ENCODE data around the gene PHRF1.

Gene PHRF1

DNA sequence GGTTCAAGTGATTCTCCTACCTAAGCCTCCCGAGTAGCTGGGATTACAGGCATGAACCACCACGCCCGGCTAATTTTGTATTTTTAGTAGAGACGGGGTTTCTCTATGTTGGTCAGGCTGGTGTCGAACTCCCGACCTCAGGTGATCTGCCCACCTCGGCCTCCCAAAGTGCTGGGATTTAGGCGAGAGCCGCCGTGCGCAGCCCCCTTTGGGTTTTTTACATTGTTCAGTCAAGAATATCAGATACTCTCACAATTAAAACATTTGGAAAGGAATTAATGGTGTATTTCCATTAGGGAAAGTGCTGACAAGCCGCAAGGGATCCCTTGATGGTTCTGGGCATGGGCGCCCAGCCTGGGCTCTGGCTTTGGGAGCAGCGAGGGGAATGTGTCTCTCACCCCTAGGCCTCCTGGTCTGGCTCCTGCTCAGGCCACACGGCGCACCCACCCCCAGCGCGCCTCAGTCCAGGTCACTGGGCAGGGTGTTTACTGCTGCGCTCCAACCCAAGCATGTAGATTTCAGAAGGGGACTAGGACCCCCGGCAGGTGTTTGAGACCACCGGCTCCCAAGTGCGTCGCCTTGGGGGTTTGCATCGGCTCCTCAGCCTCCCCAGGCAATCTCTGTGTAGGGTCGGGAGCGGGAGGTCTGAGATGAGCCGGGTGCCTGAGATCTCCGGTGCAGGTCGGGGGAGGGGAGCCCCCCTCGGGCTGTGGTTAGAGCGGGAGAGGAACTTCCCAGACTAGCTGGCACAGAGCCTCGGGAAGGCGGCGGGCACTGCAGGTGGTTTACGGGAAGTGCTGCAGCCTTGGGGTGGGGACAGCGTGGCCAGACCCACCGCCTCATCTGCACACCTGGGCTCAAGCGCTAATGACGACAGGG is 40.3 kb downstream of the PHRF1 start:
- DNase-seq (ENCODE audit: low read depth): no peak

DNA sequence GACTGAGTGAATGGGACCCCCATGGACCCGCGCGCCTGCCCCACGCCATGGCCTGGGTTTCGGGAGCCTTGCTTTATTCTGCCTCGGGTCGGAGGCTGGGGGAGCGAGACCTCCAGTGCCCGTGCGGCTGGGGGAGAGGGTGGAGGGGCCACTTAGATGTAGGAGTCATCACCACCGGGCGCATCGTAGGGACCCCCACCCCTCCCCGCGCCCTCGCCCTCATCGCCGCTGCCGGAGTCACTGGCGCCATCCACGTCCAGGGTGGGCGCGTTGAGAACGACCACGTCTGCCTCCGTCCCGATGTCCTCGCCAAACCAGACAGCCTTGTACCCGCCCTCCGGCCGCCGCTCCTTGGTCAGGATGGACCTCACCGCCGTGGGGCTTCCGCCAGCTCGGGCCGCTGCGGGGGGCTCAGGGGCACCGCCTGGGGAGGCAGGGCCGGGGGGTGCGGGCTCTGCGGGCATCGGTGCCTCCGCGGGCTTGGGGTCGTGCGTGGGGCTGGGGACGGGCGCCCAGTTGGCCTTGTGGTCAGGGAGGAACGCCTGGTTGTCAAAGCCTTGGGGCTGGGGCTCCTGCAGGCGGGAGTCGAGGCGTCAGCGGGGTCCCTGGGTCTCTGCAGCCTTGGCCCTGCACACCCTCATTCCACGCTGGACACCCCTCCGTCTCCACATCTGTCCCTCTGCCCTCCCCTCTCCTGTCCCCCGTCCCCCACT is 41.1 kb downstream of the PHRF1 start:
- DNase-seq (ENCODE audit: low read depth): no peak

DNA sequence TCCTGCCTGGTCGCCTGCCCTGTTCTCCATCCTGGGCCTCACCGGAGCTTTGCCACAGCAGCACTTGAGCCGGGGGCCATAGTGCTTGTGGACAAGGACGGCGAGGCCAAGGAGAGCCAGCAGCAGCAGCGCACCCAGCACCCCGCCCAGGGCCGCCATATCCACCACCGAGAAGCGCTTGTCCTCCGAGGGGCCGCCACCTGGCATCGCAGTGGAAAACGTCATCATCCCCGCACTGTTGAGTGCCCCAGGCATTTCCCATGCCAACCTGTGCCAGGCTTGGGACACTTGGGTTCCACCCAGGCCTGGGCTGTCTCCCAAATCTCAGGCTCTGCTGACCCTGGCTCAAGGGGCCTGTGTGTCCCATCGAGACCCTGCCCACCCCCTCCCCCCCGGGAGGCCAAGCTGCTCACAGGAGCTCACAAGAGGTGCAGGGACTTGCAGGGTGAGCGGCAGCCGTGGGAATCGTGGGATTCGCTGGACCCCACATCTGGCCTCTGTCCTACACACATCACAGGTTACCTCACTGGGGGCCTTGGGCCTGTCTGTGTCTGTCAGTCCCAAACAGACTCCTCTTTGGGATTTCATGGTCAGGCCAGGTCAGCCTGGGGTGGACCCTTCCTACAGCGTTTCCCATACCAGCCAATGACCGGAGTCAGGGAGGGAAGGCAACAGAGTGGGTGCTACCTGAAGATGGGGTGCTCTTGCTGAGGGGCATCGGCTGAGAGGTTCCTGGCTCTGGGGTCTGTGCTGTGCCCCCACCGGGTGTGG is 41.8 kb downstream of the PHRF1 start:
- DNase-seq (ENCODE audit: low read depth): no peak

DNA sequence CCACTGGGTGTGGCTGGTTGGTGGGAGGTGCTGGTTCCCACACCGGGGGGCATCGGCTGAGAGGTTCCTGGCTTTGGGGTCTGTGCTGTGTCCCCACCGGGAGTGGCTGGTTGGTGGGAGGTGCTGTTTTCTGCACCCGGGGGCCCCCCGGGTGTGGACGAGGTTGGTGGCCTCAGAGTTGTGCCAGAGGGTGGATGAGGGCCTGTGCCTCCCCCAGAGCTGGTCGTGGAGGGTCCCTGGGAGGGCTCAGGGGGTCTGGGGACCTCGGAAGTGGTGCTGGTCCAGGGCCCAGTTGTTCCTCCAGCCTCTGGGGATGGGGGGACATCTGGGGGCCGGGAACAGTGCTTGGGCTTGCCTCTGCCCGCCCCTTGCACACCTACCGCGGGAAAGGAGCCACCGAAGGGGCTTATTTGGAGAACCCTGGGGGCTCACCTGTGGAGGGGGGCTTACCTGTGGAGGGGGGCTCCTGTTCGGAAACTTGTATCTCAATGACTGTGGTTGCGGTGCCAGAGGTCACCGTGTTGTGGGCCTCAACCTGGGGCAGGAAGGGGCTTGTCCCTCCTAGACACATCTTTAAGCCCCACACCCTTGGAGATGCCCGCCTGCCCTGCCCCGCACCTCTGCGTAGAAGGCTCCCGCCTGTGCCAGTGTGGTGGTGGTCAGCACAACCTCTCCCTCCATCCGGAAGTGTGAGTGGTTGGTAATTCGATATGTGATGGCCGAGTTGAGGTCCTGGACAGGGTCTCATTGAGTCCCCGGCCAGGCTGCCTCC is 42.8 kb downstream of the PHRF1 start:
- DNase-seq (ENCODE audit: low read depth): no peak

DNA sequence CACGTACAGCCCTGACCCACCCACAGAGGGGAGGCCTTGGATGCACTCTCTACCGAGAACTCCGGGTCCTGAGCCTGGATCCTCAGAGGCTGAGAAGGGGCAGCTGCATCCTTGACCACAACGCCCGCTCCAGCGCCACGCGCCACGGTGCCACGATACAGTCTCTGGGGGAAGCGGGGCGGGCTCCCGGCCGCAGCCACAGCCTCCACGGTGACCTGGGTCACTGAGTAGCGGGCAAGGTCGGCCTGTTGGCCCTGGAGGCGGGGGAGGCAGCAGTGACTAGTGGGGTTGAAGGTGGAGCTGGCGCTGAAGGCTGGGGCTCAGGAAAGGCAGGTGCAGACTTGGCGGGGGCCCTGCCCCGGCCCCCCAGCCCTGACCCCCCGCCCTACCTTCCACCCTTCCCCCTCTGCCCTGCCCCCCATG is 43.4 kb downstream of the PHRF1 start:
- DNase-seq (ENCODE audit: low read depth): no peak

DNA sequence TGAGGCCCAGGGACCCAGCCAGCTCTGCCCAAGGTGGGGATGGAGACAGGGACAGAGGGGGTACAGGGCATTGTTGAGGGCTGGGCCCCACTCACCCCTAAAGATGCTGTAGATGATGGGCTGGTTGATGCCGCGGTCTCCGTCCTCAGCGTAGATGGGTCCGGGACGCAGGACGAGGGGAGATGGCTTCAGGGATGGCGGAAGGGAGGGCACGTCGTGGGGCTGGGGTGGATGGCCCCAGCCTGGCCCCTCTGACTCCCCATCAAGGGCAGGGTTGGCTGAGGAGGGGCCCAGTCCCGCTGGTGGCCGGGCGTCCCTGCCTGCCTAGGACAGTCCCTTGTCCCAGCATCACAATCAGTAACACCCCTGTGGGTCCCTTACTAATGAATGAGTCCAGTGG is 43.9 kb downstream of the PHRF1 start:
- no peak for DNase-seq (ENCODE audit: low read depth)

DNA sequence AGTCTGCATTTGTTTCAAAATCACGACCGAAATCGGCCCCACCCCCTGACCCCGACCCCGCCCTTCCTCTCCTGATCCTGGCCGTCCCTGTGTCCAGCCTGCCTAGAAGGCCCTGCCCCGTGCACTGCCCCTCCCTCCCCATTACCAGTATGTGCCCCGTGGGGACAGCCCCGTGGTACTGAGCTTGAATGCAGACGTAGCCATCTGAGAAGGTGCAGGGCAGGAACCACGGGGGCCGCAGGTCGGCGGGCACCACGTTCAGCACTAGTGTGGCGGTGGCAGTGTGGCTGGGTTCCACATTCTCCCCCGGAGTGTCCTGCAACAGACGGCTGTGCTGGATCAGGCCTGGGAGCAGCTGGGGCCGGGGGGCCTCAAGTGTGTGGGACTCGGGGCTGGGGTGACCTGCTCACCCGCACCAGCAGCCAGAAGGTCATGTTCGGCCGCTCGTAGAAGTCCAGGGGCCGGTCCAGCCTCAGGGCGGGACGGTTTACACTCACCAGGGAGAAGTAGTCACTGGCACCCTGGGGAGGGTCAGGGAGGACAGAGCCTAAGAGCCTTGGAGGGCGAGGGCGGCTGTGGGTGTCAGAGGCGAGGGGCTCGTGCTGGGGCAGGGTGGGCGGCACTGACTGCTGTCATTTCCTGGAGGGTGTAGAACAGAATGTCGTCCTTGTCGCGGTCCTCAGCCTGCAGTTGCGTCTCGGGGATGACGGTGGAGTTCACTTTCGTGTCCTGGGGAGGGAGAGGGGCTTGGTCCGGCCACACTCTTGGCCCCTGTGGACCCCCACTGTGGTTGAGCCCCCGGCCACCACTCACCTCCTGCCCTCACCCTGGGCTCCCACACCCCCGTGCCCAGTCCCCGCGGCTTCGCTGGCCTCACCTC is 44.9 kb downstream of the PHRF1 start:
- DNase-seq (ENCODE audit: low read depth): no peak

DNA sequence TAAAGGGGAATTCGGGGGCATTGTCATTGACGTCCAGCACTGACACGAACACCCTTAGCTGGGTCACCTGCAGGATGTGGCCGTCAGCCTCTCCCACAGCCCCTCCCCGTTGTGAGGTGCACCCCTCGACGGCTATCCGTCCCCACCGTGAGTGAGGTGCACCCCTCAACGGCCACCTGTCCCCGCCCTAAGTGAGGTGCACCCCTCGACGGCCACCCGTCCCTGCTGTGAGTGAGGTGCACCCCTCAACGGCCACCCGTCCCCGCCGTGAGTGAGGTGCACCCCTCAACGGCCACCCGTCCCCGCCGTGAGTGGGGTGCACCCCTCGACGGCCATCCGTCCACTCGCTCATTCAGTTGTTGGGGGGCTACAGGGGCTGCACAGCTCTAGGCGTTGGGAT is 45.6 kb downstream of the PHRF1 start:
- DNase-seq (ENCODE audit: low read depth): no peak

DNA sequence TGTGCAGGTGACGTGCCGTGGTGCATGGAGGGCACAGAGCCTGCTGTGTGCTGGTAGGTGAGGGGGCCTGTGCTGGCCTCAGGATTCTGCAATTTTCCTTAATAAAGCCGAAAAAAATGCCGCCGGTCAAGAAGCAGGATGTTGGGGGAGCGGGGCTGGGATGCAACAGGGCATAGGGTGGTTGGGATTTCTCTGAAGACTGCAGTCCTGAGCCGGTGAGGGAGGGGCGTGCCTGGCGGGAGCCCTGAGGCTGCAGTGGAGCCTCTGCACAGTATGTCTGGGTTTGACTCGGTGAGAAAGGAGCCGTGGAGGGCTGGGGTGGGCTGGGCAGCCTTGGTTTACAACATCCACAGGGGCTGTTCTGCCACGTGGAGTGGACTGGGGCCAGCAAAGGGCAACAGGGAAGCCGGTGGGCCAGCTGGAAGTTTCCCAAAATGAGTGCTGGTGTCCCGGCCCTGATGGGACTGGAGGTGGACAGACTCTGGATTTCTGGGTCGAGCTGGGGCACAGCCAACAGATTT is 47.1 kb downstream of the PHRF1 start:
- DNase-seq (ENCODE audit: low read depth): no peak

DNA sequence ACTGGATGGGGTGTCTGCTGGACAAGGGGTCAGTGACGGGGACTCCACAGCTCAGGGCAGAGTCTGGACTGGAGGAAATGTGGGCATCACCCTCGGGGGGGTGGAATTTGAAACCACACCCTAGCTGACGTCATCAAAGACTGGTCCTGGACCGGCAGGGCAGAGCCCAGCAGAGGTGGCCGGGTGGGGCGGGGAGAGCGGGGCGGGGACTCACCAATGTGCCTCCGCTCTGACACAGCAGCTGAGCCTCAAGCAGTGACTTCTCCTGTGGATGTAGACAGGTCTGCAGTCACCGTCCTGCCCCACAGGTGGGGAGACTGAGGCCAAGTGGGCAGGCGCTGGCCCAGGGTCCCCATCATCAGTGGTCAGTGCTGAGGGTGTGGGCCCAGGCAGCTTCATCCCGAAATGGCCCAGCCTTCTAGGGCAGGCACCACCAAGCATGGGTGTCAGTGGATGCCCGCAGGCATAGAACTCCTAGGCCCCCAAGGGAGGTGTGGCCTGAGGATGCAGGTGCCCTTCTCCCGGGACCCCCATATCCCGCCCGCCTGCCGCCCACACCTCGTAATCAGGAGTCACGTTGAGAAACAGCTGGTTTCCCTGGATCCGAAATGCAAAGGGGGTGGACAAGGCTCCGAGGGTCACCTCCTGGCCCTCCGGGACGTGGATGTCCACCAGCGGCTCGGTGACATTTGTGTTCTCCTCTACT is 47.9 kb downstream of the PHRF1 start:
- DNase-seq (ENCODE audit: low read depth): no peak

DNA sequence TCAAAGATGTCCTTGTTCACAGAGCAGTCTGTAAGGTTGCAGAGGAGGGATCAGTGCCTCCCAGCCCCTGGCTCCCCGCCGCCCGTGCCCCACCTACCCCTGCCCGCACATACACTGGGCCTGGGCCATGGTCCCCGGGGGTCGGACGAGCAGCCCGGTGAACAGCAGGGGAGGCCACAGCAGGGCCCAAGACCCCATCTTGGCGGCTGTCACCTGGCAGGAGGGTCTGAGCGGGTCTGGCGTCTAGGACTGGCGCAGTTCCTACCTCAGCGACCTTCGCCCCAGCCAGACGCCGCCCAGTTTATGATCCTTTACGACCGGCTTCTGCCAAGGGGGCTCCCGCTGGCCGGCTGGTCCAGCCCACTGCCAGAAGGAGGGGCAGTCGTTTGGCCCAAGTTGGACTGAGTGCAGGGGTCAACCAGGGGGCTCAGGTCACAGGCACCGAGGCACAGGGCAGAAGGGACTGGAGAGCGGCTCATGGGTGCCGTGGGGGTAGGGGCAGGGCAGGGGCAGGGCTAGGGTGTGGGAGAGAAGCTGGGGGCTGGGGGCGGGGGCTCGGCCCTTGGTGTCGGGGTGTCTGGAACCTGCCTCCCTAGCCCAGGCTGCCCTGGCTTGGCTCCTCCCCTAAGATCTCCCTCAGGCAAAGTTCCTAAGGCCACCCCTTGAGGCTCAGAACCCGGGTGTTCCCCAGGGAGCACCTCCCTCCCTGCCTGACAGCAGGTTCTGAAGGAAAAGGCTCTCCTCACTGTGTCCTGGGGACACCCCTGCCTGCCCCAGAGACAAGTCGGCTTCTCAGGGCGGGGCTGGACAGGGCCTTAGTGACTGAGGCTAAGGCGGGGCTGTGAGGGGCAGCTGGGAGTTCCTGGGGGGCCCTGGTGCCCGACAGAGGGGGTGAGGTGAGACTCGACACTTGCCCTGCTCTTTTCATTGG is 48.7 kb downstream of the PHRF1 start, which contains the start of gene CDHR5:
TSS of gene CDHR5 (minus strand) at position 251 of the 931 bp plus-strand sequence. CDS start at position 198, 53 bp downstream.
- DNase-seq (ENCODE audit: low read depth): no peak

DNA sequence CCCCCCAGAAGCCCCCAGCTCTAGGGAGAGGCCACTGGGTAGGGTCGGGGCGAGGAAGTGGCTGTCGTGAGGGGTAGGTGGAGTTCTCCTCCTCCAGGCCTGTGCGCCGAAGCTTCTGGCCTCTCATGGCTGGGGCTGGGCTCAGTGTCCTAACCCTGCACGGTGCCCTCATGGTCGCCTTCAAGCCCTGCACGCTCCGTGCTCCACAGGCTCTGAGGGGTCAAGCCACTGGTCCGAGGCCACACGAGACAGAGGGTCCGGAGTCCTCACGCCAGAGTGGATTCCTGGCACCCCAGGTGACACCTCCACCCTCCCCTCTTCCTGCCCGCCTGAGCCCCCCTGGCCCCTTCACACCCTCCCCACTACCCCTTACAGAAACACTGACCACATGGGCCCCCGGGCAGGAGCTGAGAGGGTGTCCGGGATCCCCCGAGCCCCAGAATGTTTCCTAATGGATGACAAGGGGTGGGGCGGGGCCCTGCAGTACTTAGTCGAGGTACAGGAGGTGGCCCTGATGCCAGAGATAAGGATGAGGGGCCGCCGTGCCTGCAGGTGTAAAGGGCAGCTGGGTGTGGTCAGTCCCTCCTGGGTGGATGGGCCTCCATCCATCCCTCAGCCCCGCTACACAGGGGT is 49.5 kb downstream of the PHRF1 start:
- no peak for DNase-seq (ENCODE audit: low read depth)

DNA sequence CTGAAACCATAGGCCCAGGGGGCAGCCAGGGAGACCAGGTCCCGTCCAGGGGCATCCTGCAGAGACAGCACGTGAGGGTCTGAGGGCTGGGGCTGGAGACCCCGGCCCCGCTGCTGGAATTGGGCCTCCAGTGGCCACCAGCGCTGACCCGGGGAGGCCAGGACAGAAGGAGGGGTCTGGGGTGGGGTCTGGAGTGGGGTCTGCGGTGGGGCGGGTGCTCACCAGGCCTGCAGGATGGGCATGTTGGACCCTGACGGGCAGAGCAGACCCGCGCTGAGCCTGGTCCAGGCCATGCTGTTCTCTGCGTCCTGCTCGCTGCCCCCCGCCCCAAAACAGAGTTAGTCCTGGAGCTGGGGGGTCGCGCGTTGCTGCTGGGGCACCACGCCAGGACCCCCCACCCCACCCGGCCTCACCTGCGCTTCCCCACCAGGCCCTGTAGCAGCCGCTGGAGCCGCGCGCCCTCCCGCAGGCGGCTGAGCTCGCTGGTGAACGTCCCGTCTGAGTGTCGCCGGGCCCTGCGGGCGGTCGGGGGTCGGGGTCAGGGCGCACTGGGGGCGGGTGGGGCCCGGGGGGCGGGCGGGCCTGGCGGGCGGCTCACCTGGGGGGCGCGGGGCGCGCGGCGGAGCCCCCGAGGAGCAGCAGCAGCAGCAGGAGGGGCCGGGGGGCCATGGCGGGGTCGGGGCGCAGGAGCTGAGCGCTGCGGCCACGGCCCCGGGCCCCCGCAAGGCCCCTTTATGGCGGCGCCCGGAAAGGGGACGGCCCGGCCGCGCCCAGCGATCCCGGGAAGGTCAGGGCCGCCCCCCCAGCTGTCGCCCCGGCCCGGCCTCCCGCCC is 50.4 kb downstream of the PHRF1 start, which contains the start of gene SCT:
TSS of gene SCT (minus strand) at position 707 of the 833 bp plus-strand sequence. CDS start at position 669, 38 bp downstream.
- DNase-seq (ENCODE audit: low read depth): no peak

DNA sequence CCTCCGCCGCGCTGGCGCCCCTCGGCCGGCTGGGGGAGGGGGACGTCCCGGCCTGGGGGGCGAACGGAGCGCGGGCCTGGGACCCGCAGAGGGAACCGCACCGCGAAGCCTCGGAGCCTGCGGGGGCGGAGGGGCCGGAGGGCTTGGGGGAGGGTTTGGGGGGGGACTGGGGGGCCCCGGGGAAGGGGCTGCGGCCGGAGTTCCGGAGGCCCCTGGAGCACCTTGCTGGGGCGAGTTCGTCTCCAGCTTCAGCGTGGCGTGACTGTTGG is 51.0 kb downstream of the PHRF1 start:
- no peak for DNase-seq (ENCODE audit: low read depth)

DNA sequence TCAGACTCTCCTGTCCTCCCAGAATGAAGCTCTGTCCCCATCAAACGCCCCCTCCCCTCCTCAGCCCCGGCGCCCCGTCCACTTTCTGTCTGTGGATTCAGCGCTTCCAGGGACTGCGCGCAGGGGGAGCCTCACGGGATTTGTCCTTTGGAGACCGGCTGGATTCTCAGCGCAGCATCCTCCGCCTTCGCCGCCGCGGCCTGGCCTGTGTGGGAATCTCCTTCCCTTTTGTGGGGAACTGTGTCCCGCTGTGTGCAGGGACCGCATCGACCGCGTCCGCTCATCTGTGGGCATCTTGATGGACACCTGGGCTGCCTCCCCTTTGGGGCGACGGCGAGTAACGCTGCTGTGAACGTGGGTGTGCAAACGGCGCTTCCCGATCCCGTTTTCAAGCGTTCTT is 51.8 kb downstream of the PHRF1 start:
- no peak for DNase-seq (ENCODE audit: low read depth)

DNA sequence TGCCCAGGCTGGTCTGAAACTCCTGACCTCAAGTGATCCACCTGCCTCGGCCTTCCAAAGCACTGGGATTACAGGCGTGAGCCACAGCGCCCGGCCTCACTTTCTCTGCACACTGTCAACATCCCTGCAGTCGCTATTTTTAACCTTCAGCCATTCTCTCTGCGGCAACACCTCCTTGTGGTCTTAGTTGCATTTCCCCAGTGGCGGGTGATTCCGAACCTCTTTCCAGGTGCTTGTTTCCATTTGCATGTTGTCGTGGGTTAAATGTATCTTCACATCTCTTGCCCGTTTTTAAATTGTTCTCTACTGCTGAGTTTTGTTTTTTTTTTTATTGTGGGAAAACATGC is 52.9 kb downstream of the PHRF1 start:
- DNase-seq (ENCODE audit: low read depth): no peak

DNA sequence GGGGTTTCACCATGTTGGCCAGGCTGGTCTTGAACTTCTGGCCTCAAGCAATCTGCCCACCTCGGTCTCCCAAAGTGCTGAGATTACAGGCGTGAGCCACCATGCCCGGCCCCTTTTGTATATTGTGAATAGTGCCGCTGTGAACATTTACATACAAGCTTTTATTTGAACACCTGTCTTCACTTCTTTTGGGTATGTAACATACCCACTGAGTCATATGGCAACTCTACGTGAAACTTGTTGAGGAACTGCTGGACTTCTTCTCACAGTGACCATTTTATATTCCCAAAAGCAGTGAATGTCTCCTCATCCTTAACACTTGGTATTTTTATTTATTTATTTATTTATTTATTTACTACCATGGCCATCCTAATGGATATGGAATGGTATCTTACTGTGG is 54.6 kb downstream of the PHRF1 start:
- DNase-seq (ENCODE audit: low read depth): no peak
